Panc1 (cell line): Measurements from ENCODE around the gene FAM8A1. TPM values are rescaled to one million over a fixed set of nuclear protein-coding genes. Genes with fewer than 3 reads are reported as not detected.

Source experiments
- ATAC-seq: fragments of 200-7000 bp; cut with Tn5 transposase; 2 replicates; pipeline ENCODE4 v1.9.1; 2020; ENCODE audit warnings: mild to moderate bottlenecking, moderate library complexity
- BruUV-seq: library from RNA; stranded (reverse); fragments of 400-500 nt; replicated peaks from 2 replicates; lab custom pipeline; 2021; lab: Mats Ljungman, UMichigan
- CTCF ChIA-PET: fragments of 300-600 bp; sonication (Branson Sonifier 250); formaldehyde crosslinking; loops from one replicate; lab custom pipeline; 2022; ENCODE audit warnings: antibody characterized with exemption; lab: Charles Lee
- POLR2A ChIA-PET: fragments of 300-600 bp; sonication (Branson Sonifier 250); formaldehyde crosslinking; loops from one replicate; lab custom pipeline; 2022; ENCODE audit warnings: antibody characterized with exemption; lab: Charles Lee
- DNase-seq: peaks from one replicate; pipeline ENCODE4 v3.0.0-alpha.2; 2010; ENCODE audit warnings: low read depth, low spot score
- H3K27ac ChIP-seq: 2 replicates; pipeline ENCODE4 v1.5.1; 2011; ENCODE audit warnings: mild to moderate bottlenecking, low read length, inconsistent platforms
- H3K27me3 ChIP-seq: fragments of 200-500 bp; sonication (Bioruptor generic); 2 replicates; pipeline ENCODE4 v1.6.0; 2014; ENCODE audit warnings: low read length, inconsistent platforms; ENCODE audit not compliant: control insufficient read depth, insufficient read depth
- H3K36me3 ChIP-seq: fragments of 200-500 bp; sonication (Bioruptor generic); 2 replicates; pipeline ENCODE4 v1.5.1; 2014; ENCODE audit warnings: inconsistent platforms, mild to moderate bottlenecking, low read length, moderate library complexity; ENCODE audit not compliant: control insufficient read depth, insufficient read depth
- H3K4me1 ChIP-seq: 2 replicates; pipeline ENCODE4 v1.5.1; 2011; ENCODE audit warnings: inconsistent platforms, mild to moderate bottlenecking, low read length, moderate library complexity; ENCODE audit not compliant: control insufficient read depth, insufficient read depth
- H3K4me3 ChIP-seq, 2 experiments: 2 replicates each; pipeline ENCODE4 v1.5.1; 2011 to 2012; ENCODE audit warnings: low read depth in 2 of 2, low read length in 2 of 2, mild to moderate bottlenecking in 2 of 2, inconsistent platforms in 1 of 2, moderate library complexity in 1 of 2
- H3K9me3 ChIP-seq: fragments of 200-500 bp; sonication (Bioruptor generic); 2 replicates; pipeline ENCODE4 v1.5.1; 2014; ENCODE audit warnings: low read depth, mild to moderate bottlenecking, inconsistent platforms, low read length, moderate library complexity; ENCODE audit not compliant: control insufficient read depth, insufficient read depth
- CTCF ChIP-seq: fragments of 450-650 bp; IDR thresholded peaks from 2 replicates; pipeline ENCODE4 v1.5.1; 2017; ENCODE audit warnings: mild to moderate bottlenecking
- POLR2AphosphoS5 ChIP-seq: IDR thresholded peaks from 2 replicates; pipeline ENCODE4 v1.6.1; 2012; ENCODE audit warnings: mild to moderate bottlenecking, low read depth, low read length, moderate library complexity
- REST ChIP-seq, 2 experiments: IDR thresholded peaks; 2 replicates each; pipeline ENCODE4 v1.6.1; 2011 to 2012; ENCODE audit warnings: low read depth in 2 of 2, control low read depth in 1 of 2, low read length in 1 of 2, mild to moderate bottlenecking in 1 of 2, moderate library complexity in 1 of 2; ENCODE audit not compliant: insufficient read depth in 1 of 2
- SIN3A ChIP-seq: IDR thresholded peaks from 2 replicates; pipeline ENCODE4 v1.6.1; 2012; ENCODE audit warnings: low read depth, mild to moderate bottlenecking, low read length, moderate library complexity, borderline replicate concordance; ENCODE audit not compliant: insufficient read depth
- TCF7L2 ChIP-seq: IDR thresholded peaks from 2 replicates; pipeline ENCODE4 v1.6.1; 2011; ENCODE audit warnings: mild to moderate bottlenecking, low read depth, low read length, inconsistent platforms
- in situ Hi-C: cut with HindIII; loops from 2 replicates; pipeline ENCODE4 v1.10.0; 2016; ENCODE audit warnings: low sequenced_read_pairs, low pct_unique_long_range_greater_than_20kb
- intact Hi-C: fragments of 100-400 bp; cut with micrococcal nuclease; formaldehyde crosslinking; loops from one replicate; pipeline ENCODE4 v1.10.0; 2022; ENCODE audit not compliant: unreplicated experiment
- total RNA-seq: library from RNA; stranded (reverse); gene quantifications from one replicate; pipeline ENCODE4 v1.2.1, GENCODE V29; 2021; ENCODE audit not compliant: unreplicated experiment

The FAM8A1 gene
- total RNA-seq, 1 experiment from 2014 or later, result 9.3 TPM

GRCh38 chr6:17635568-17635967, 35.5 kb downstream of the FAM8A1 start:
- H3K27me3 ChIP-seq, result no peaks in the 10 kb centered on the region
- in situ Hi-C loops (no loop called here), intact Hi-C loops (no loop called here)
- H3K36me3 ChIP-seq, result peaks cover 48% of the 10 kb centered on the region
- CTCF ChIA-PET, result interaction anchor here (0.6 kb wide), 1 partner anchor 20 kb away, joined by 5 read pairs; no protein-coding TSS in a partner anchor
- H3K27ac ChIP-seq, result no peak overlapping the region
- BruUV-seq, result no TSS peak
- no peak for DNase-seq
- TF ChIP-seq TCF7L2 (no peak), CTCF (no peak), POLR2AphosphoS5 (no peak), SIN3A (no peak), REST (IDR thresholded peaks at IDR 0.05; ENCODE audit: insufficient read depth in 1 of 2, low read depth in 2 of 2, low read length in 1 of 2) (no peak)
- no peak overlapping the region for H3K4me3 ChIP-seq
- POLR2A ChIA-PET, result no interaction called here
- H3K4me1 ChIP-seq, result no peaks in the 10 kb centered on the region
- no peaks in the 10 kb centered on the region for H3K9me3 ChIP-seq
- ATAC-seq, result no peak

GRCh38 chr6:17638212-17638715, 38.2 kb downstream of the FAM8A1 start:
- Histone ChIP-seq H3K4me1 (no peaks in the 10 kb centered on the region), H3K4me3 (no peak overlapping the region), H3K27me3 (no peaks in the 10 kb centered on the region), H3K36me3 (peaks cover 40% of the 10 kb centered on the region), H3K9me3 (no peaks in the 10 kb centered on the region), H3K27ac (no peak overlapping the region)
- ChIA-PET POLR2A (interaction anchor here (0.6 kb wide), 1 partner anchor 57 kb away, joined by 5 read pairs; no protein-coding TSS in a partner anchor), CTCF (no interaction called here)
- no peak for TF ChIP-seq POLR2AphosphoS5
- no peak for TF ChIP-seq REST (IDR thresholded peaks at IDR 0.05; ENCODE audit: insufficient read depth in 1 of 2, low read depth in 2 of 2, low read length in 1 of 2)
- TF ChIP-seq SIN3A, result no peak
- no peak for TF ChIP-seq TCF7L2
- no peak for TF ChIP-seq CTCF
- in situ Hi-C loops (no loop called here), intact Hi-C loops (no loop called here)
- ATAC-seq (no peak), DNase-seq (no peak)
- BruUV-seq, result no TSS peak
